Raji (cell line): ENCODE measurements around the gene NDUFS6.

Experiments
- POLR2A ChIP-seq: IDR thresholded peaks from 2 replicates; pipeline ENCODE4 v1.6.1; 2011; ENCODE audit warnings: low read depth, low read length, control low read depth; ENCODE audit not compliant: insufficient read depth

The NDUFS6 gene

DNA sequence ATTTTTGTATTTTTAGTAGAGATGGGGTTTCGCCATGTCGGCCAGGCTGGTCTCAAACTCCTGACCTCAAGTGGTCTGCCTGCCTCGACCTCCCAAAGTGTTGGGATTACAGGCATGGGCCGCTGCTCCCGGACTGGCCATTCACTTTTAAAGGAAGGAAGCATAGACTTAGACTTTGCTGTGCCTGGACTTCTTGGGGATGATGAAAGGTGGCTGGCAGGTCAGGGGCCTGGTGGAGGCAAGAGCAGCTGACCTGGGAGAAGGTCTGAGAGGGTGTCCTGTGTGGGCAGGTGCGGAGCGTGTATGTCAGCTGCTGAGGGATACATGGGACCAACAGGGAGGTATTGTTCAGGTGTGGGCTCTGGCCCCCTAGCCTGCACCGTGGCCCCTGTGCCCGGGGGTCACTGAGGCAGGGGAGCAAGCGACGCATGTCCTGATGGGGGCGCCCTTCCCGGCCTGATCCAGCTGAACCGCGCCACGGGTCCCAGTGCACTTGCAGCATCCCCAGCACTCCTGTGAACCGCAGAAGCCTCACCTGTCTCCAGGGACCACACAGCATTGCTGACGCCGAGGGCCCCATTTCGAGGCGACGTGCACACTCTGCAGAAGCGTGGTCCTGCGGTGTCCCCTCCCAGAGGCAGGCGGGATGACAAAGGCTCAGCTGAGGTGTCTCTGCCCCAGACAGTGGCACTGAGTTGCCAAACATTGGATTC is 23.1 kb downstream of the NDUFS6 start:
- TF ChIP-seq POLR2A: no peak

DNA sequence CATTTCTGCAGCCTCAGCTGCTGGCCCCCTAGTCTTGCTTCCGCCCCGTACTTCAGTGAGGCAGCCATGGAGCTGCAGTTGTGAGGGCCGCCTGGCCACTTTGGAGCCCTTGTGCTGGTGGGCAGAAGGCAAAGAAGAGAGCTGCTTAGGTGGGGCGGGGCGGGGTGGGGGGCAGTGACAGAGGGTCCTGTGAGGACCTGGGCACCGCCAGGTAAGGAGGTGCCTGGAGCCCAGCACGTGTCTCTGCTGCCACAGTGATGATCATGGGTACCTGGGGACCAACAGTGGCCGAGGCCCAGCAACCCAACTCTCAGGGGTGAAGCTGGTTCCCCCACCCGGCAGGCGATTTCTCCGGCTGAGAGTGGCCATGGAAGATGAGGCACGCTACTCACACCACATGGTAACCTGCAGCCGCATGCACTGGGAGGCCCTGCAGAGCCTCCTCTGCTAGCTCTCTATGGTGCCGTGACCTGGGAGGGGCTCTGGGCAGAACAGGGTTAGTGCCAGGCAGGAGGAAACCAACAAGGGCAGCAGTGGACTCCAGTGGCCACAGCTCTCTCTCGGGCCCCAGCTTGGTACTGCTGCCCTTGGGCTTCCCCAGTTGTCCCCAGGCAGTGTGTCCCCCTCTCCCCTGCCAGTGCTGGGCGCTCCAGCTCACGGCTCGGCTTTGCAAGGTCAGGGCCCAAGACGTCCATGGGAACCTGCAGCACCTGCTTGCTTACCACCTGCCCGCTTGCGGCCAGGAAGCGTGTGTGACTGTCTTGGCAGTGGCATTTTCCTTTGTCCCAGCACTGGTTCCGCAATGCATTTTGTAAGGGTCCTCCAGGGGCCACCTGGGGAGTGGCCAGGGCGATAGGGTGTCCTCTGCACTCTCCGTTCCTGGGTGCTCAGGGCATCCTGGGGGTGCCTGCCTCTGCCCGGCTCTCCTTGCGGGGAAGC is 24.0 kb downstream of the NDUFS6 start:
- TF ChIP-seq POLR2A: no peak

DNA sequence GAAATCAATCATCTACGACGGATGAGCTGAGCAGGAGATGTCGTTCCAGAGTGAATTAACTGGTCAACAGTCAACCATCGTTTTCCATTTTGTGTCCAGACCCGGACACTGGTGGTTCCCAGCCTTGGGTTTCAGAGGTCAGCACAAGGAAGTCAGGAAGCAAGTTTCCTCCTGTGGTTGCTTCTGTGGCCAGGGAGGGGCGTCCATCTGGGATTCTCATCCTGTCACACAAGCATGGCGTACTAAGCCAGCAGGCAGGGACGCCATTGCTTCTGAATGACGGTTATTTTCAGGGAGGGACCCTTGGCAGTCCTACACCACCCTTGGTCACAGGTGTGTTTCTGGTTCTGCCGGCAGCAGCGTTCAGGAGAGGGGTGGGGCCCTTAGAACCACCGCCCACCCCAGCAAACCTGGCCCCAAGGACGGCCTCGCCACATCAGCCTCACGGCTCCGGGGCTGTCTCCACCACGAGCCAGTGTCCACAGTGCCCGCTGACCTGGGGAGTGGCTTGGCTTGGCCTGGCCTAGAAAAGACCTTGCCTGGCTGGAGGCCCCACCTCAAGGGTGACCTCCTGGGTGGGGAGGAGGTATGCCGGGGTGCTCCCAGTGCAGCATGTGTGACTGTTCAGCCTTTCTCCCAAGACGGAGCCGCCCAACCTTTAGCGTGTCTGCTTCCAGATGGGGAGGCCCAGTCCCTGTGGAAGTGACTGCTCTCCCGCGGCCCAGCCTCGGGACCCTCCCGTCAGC is 25.2 kb downstream of the NDUFS6 start:
- no peak for TF ChIP-seq POLR2A

- TF ChIP-seq POLR2A: no peak
Observed at GRCh38 chr5:1827025-1827885, 26.0 kb downstream of the NDUFS6 start.

- TF ChIP-seq POLR2A: no peak
Observed at GRCh38 chr5:1827886-1828397, 26.7 kb downstream of the NDUFS6 start.

DNA sequence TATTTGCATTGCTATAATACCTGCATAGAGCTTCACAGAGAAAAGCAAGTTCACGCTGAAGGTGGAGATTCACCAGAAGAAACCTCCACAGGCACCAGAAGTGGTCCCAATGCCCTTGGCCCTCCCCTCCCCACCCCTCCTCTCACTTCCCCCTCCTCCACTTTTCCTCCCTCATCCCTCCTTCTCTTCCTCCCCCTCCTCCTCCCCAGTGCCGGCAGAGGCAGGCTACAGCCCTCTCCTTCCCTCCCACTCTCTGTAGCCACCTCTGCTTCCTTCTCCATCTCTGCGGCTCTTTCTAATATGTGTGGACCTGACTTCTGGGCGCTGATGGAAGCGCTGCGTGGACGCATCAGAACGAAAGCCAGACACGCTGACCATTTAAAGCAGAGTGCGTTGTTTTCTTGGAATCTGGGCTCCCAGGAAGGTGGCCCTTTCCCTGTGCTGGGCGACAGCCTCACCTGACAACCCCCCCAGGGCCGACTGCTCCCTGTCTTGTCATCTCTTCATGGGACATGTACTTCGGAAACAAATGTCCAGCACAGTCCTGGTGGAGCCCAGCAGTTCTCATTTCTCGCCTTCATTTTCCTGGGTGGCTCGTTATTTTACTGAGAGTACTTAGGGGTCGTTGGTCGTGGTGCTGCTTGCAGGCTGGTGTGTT is 29.5 kb downstream of the NDUFS6 start:
- TF ChIP-seq POLR2A: no peak

- no peak for TF ChIP-seq POLR2A
Observed at GRCh38 chr5:1831257-1831656, 30.1 kb downstream of the NDUFS6 start.

DNA sequence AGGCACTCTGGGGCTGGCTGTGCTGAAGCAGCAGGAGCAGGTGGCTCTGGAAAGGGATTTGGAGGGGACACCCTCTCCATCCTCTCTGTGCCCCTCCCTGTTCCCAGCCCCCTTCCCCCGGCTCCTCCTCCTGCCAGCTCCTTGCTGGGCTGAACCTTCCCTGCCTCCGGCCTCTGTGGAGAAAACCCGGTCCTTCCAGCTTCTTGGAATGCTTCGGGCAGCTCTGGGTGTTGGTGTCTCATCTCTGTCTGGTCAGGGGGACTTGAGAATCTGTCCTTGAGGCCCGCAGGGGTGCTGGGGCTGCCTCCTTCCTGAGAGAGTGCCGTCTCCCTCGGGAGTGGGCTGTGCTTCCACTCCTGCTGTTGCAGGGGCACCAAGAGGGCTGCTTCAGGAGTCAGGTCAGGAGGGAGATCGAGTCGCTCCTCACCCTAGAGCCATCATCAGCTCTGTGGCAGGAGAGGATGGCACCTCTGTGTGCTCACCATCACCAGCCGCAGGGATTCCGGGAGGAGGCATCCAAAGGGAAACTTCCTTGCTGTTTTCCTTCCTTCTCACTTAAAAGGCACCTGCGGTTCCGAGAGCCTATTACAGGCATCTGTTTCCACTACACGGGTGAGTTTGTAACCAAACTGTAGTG is 30.6 kb downstream of the NDUFS6 start:
- TF ChIP-seq POLR2A: no peak

DNA sequence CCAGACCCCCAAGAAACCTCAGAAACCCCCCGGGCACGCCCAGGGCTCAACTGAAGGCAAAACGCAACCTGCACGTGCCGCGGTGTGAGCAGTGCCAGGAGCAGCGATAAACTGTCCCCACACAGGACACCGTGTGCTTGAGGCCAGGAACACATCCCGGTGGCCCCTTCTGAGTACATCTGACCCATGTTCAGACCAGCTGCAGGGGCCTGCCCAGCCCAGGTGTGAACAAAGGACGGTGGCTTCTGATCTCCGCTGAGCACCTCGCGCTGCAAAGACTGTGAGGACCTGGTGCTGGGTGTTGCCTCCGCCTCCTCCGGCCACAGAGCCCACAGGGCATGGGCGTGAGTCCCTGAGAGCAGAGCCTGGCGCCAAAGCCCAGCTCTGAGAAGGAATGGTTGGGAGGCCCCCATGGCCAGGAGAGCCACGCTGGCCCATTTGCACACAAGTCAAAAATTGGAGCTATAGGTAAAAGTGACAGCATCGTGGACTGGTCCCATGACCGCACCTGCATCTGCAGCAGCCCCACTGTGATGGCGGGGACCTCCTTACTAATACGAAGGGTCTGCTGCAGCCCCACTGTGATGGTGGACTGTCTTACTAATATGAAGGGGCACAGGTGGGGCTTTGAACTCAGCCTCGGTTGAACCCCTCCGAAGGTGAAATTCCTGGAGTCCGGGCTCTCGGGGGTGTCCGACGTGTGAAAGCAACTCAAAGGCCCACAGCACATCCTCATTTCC is 31.5 kb downstream of the NDUFS6 start:
- TF ChIP-seq POLR2A: no peak

DNA sequence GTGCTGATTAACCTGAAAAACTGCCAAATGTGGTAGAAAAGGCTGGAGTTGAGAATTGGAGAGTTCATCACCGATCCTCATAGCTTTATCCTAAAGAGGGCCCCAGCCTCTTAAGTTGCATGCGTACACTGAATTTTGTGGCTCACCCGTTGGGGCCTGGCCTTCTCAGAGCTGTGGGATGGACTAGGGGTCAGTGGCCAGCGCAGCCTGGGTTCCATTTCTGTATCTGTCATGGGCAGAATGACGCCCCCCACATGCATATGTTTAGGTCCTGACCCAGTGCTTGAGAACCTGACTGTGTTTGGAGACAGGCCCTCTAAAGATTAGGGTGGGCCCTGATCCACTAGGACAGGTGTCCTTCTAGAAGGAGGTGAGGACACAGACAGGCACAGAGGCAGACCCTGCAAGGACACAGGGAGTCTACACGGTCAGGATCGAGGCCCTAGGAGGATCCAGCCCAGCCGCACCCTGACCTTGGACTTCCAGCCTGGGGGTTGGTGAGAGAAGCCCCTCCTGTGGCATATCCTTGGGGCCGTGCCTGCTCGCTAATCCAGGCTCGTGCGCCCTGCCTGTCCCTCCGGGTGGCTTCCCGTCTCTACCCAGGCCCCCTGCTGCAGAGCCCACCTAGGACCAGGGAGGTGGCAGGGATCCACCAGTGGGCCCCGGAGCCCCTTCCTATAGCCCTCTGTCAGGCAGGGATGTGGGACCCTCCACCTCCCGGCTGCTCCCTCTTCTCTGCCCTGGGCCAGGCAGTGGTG is 32.2 kb downstream of the NDUFS6 start:
- TF ChIP-seq POLR2A: no peak

DNA sequence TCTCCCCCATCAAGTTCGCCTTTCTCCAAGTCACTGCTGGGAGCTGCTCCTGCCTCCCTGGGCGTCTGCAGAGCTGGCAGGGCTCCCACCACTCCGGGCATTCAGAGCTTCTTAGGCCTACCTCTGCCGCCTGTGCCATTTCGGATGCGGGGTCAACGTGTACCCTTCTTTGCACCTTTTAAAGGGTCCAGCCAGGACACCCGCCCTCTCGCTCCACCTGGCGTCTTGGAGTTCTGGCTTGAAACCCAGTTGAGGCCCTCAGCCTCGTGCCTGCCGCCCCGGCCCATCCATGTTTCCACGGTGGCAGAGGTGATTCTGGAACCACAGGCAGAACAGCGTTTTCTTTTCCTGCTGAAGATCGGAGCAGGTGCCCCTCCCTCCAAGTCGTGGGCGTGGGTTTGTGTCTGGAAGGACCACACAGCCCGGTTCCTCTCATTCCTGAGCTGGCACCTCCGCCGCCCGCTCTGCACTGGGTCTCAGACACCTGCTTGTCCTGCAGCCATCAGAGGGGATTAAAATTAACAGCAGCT is 32.9 kb downstream of the NDUFS6 start:
- no peak for TF ChIP-seq POLR2A
